Heart left ventricle (tissue), 16 donors: ENCODE data around the gene RGS14. TPM values are rescaled to one million over a fixed set of nuclear protein-coding genes. Genes with fewer than 3 reads are reported as not detected.
A peak's percentile ranks its signal among the peaks of the same experiment; 100 is the strongest.

Experiments
- ATAC-seq, 4 donors: fragments of 200-7000 bp; cut with Tn5 transposase; one replicate each; pipeline ENCODE4 v1.9.1; 2020 to 2022; ENCODE audit warnings: moderate library complexity in 4 of 4, mild to moderate bottlenecking in 3 of 4, moderate number of reproducible peaks in 1 of 4
- DNase-seq, 5 donors: peaks; one replicate each; pipeline ENCODE4 v3.0.0-alpha.2; 2020
- H3K27ac ChIP-seq, 12 donors: fragments of 200-600 bp; sonication (generic) in 4 of 12; one replicate each; pipeline versions ENCODE4 v1.5.0 to v1.8.0; 2016 to 2022; ENCODE audit warnings: mild to moderate bottlenecking in 2 of 12
- H3K27me3 ChIP-seq, 9 donors: fragments of 200-600 bp; sonication (generic) in 2 of 9; one replicate each; pipeline versions ENCODE4 v1.5.1 to v1.8.0; 2016 to 2022; ENCODE audit warnings: mild to moderate bottlenecking in 3 of 9
- H3K36me3 ChIP-seq, 9 donors: fragments of 200-600 bp; sonication (generic) in 2 of 9; one replicate each; pipeline versions ENCODE4 v1.5.0 to v1.8.0; 2018 to 2022; ENCODE audit warnings: mild to moderate bottlenecking in 2 of 9
- H3K4me1 ChIP-seq, 12 donors: fragments of 200-600 bp; sonication (generic) in 4 of 12; one replicate each; pipeline versions ENCODE4 v1.5.0 to v1.8.0; 2016 to 2022; ENCODE audit warnings: mild to moderate bottlenecking in 3 of 12
- H3K4me3 ChIP-seq, 12 donors: fragments of 200-600 bp; sonication (generic) in 4 of 12; one replicate each; pipeline versions ENCODE4 v1.5.0 to v1.8.0; 2017 to 2022; ENCODE audit warnings: mild to moderate bottlenecking in 9 of 12, moderate library complexity in 4 of 12
- H3K9me3 ChIP-seq, 12 donors: fragments of 200-600 bp; sonication (generic) in 4 of 12; one replicate each; pipeline versions ENCODE4 v1.5.0 to v1.8.0; 2016 to 2022; ENCODE audit warnings: mild to moderate bottlenecking in 1 of 12
- POLR2A ChIP-seq, 2 donors: fragments of 450-650 bp; IDR thresholded peaks; one replicate each; pipeline ENCODE4 v1.6.1; 2017; ENCODE audit warnings: antibody characterized with exemption in 2 of 2, mild to moderate bottlenecking in 2 of 2, moderate library complexity in 2 of 2
- WGBS, 4 donors: extraction: QIAGEN DNeasy Blood & Tissue Kit in 2 of 4; methylation state at CpG; one replicate each; pipeline versions ENCODE4 v1.1.5 to v1.1.7; 2013 to 2018; 5-methylcytosine and 5-hydroxymethylcytosine counted together
- intact Hi-C, 10 donors: fragments of 100-400 bp; cut with DNase I; formaldehyde crosslinking; loops; one replicate each; pipeline versions ENCODE4 v1.11.1 to v1.14.2; 2022
- polyA plus RNA-seq, 2 donors: library from polyadenylated mRNA; stranded (reverse); fragments of 200-250 nt; gene quantifications; one replicate each; pipeline ENCODE4 v1.2.3, GENCODE V29; 2013
- total RNA-seq, 9 donors: library from RNA; depleted of rRNA in 2 of 9; stranded (reverse); fragments of >200 nt in 2 of 9; fragmentation: NEBNext Ultra II Directional in 3 of 9; extraction: Animal tissue kit (Norgen Biotek cat#: 25700) in 3 of 9; gene quantifications; one replicate each; pipeline versions ENCODE4 v1.1.0 to v1.2.4, GENCODE V29; 2016 to 2023
- TF ChIP-seq, protein P1 (sequence below), 12 donors: fragments of 200-600 bp; sonication (generic) in 4 of 12; IDR thresholded peaks; one replicate each; pipeline versions ENCODE4 v1.5.0 to v1.8.0; 2018 to 2022; ENCODE audit warnings: antibody characterized with exemption in 12 of 12, mild to moderate bottlenecking in 5 of 12
- donor health status: ischemic (EF 13 %, LVEDD 7.1; RV severe dilation, severe dysfunction).
- donor health status: healthy with polysubstance abuse.
- donor health status: DM: no; HTN: yes; CAD: no.
- donor health status: DM: no; HTN: no; CAD: no.
- donor health status: ischemic (EF 25% LVEDD 6.9; RV normal size, moderate dysfunction).
- donor health status: ischemic (EF 25% LVEDD 5.7; RV mildly dilated, moderate dysfunction).
- donor health status: healthy.
- donor health status: DM: yes; HTN: yes; CAD: no.
- donor health status: ischemic (EF 35%, LVEDD 5.7; RV mildly dilated, moderate dysfunction).
- donor health status: nonischemic (EF 11% LVEDD 7.7; RV severe dilation, severe dysfunction).
- donor health status: DM: yes; HTN: yes; CAD: no.
- donor health status: PGD.
- donor health status: ischemic (EF 29% LVEDD 5.4; RV normal size, mild dysfunction).
- donor health status: nonischemic (EF 23%, LVEDD 6.1; RV moderate dilation, normal function).

RGS14 gene
- total and polyA plus RNA-seq, 11 donors = 1.3 to 10.7 (median 3.7) TPM

DNA sequence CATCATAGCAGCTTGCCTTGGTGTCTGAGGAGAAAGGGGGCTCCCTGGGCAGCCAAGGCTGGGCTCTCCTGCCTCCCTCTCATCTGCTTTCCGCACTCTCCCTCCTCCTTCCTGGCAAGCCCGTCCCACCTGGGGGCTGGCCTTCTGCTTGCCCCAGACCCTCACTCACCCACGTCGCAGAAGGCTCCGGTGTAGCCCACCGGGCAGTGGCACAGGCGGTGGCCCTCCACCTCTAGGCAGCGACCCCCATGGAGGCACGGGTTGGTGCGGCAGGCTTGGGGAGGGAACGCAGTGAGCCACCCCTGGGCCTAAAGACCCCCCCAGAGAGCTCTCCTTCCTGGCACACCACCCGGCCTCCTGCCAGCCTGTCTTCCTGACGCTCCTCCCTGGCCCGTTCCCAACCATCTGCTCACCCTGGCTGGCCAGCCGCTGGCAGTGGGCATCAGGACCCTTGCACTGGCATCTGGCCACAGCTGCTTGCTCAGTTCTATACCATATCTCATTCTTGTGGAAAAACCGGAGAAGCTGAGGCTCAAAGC is 47.0 kb downstream of the RGS14 start:
- WGBS, 4 donors = 29 to 35% (median 32%) methylated on average over 10 to 16 of the region's 16 CpGs
- ATAC-seq = no peak

DNA sequence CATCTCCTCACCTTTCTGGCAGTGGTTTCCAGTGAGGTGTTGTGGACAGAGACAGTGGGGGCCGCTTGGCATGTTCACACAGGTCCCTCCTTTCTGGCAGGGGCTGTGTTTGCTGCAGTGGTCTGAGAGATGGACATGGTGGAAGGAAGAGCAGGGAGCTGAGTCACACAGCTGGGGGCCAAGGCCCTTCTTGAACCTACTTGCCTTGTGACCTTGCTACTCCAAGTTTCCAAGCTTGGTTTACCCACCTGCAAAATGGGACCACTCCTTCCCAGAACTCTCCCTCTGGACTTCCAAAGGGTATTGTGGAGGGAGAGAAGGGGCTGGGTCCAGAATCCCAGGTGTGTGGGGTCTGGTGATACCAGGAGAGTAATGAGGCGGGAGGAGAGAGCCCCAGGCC is 47.6 kb downstream of the RGS14 start:
- no peak for DNase-seq
- WGBS, 4 donors = 94 to 100% (median 96%) methylated on average over 2 of the region's 2 CpGs
- peaks cover 8 to 46% (median 27%) of the 10 kb centered on the region in 12 donors for H3K4me1 ChIP-seq
- no peak for ATAC-seq
- intact Hi-C loops = loop anchor here in 4 of 10 donors (2.0 to 10.0 kb wide), 5 partner anchors 41 to 199 kb away; partner anchors contain the start of genes B4GALT7 (in 1 of the 4) and PRR7 (in 1 of the 4)
- peak overlapping the region in 1 of 12 donors; percentile 29 for H3K27ac ChIP-seq
- H3K9me3 ChIP-seq = no peaks in the 10 kb centered on the region
- TF ChIP-seq POLR2A (IDR thresholded peaks at IDR 0.05) = no peak
- TF ChIP-seq, protein P1, sequence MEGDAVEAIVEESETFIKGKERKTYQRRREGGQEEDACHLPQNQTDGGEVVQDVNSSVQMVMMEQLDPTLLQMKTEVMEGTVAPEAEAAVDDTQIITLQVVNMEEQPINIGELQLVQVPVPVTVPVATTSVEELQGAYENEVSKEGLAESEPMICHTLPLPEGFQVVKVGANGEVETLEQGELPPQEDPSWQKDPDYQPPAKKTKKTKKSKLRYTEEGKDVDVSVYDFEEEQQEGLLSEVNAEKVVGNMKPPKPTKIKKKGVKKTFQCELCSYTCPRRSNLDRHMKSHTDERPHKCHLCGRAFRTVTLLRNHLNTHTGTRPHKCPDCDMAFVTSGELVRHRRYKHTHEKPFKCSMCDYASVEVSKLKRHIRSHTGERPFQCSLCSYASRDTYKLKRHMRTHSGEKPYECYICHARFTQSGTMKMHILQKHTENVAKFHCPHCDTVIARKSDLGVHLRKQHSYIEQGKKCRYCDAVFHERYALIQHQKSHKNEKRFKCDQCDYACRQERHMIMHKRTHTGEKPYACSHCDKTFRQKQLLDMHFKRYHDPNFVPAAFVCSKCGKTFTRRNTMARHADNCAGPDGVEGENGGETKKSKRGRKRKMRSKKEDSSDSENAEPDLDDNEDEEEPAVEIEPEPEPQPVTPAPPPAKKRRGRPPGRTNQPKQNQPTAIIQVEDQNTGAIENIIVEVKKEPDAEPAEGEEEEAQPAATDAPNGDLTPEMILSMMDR (IDR thresholded peaks at IDR 0.05) = no peak
- peaks cover 26 to 50% (median 38%) of the 10 kb centered on the region in 9 donors for H3K27me3 ChIP-seq
- H3K4me3 ChIP-seq = no peak overlapping the region
- no peaks in the 10 kb centered on the region for H3K36me3 ChIP-seq

More for the DNA sequence above, 47.0 kb downstream of the RGS14 start:
- no peaks in the 10 kb centered on the region for H3K36me3 ChIP-seq
- peak overlapping the region in 11 of 12 donors; percentile 38 to 64 (median 56) for H3K4me3 ChIP-seq
- H3K27ac ChIP-seq = peak overlapping the region in 1 of 12 donors; percentile 35
- peaks cover 32 to 56% (median 44%) of the 10 kb centered on the region in 9 donors for H3K27me3 ChIP-seq
- no peak for TF ChIP-seq POLR2A (IDR thresholded peaks at IDR 0.05)
- TF ChIP-seq, protein P1 (IDR thresholded peaks at IDR 0.05) = no peak
- H3K9me3 ChIP-seq = no peaks in the 10 kb centered on the region
- peaks cover 8 to 51% (median 32%) of the 10 kb centered on the region in 12 donors for H3K4me1 ChIP-seq
- intact Hi-C loops = loop anchor here (1.0 to 10.0 kb wide), 7 partner anchors 42 to 200 kb away; partner anchors contain the start of genes B4GALT7 (in 1 of the 10) and PRR7 (in 1 of the 10)
- peak in 1 of 5 donors; percentile 64 for DNase-seq

- intact Hi-C loops = loop anchor here in 4 of 10 donors (2.0 to 10.0 kb wide), 5 partner anchors 41 to 199 kb away; partner anchors contain the start of genes B4GALT7 (in 1 of the 4) and PRR7 (in 1 of the 4)
- ATAC-seq (peak in 1 of 4 donors; percentile 9), DNase-seq (peak in 3 of 5 donors; percentile 52 to 73 (median 58))
- Histone ChIP-seq H3K27me3 (peaks cover 23 to 45% (median 33%) of the 10 kb centered on the region in 9 donors), H3K27ac (peak overlapping the region in 1 of 12 donors; percentile 29), H3K9me3 (no peaks in the 10 kb centered on the region), H3K4me1 (peaks cover 8 to 48% (median 25%) of the 10 kb centered on the region in 12 donors), H3K36me3 (no peaks in the 10 kb centered on the region), H3K4me3 (no peak overlapping the region)
- 74 to 93% (median 88%) methylated on average over 5 of the region's 5 CpGs for WGBS, 4 donors
- no peak for TF ChIP-seq POLR2A (IDR thresholded peaks at IDR 0.05)
- TF ChIP-seq, protein P1 (IDR thresholded peaks at IDR 0.05) = no peak
These were observed 48.1 kb downstream of the RGS14 start for GRCh38 chr5:177405805-177406204.

- Histone ChIP-seq H3K27ac (no peak within 1 kb of the TSS), H3K9me3 (no peaks in the 10 kb centered on the region), H3K27me3 (peaks cover 0 to 11% (median 0%) of the 10 kb centered on the region in 9 donors), H3K4me1 (peaks cover 0 to 25% (median 6%) of the 10 kb centered on the region in 12 donors), H3K4me3 (no peak within 1 kb of the TSS), H3K36me3 (no peaks in the 10 kb centered on the region)
- ATAC-seq (no peak), DNase-seq (no peak)
- 86 to 94% (median 88%) methylated on average over 9 of the region's 9 CpGs for WGBS, 4 donors
- no peak for TF ChIP-seq POLR2A (IDR thresholded peaks at IDR 0.05)
- TF ChIP-seq, protein P1 (IDR thresholded peaks at IDR 0.05) = no peak
- intact Hi-C loops = loop anchor here in 3 of 10 donors (5.0 to 10.0 kb wide), 3 partner anchors 43 to 196 kb away; partner anchors contain the start of gene B4GALT7 (in 1 of the 3)
These were observed 51.5 kb downstream of the RGS14 start, which contains the start of gene F12 for GRCh38 chr5:177409043-177409801. F12 (minus strand) TSS chr5:177409564; CDS start chr5:177409527, 37 bp downstream.
